HG02763 (cell line): ENCODE results near the gene OR2A14.
"Not testable (repeated sequence)": the region's sequence is repeated elsewhere in the genome, so short reads cannot be mapped to it uniquely, and the experiment has no call there.

Source experiments
- ATAC-seq: cut with Tn5 transposase; IDR thresholded peaks from one replicate; pipeline ENCODE4 v1.9.1; 2021; ENCODE audit warnings: mild to moderate bottlenecking, moderate library complexity; ENCODE audit not compliant: unreplicated experiment

Gene OR2A14

DNA sequence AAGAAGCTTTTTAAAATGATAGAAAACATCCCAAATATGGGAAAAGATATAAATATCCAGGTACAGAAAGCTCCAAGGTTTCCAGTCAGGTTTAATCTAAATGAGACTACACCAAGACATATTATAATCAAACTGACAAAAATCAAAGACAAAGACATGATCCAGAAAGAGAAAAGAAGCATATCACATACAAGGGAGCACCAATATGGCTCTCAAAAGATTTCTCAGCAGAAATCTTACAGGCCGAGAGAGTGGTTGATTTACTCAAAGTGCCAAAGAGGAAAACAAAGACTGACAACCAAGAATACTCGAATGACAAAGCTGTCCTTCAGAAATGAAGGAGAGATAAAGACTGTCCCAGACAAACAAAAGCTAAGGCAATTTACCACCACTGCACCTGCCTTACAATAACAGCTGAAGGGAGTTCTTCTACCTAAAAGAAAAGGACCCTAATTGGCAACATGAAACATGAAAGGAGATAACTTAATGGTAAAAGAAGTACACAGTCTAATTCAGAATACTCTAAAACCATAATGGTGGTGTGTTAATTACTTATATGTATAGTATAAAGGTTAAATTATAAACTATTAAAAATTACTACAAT, 25.4 kb downstream of the OR2A14 start:
- no peak for ATAC-seq

DNA sequence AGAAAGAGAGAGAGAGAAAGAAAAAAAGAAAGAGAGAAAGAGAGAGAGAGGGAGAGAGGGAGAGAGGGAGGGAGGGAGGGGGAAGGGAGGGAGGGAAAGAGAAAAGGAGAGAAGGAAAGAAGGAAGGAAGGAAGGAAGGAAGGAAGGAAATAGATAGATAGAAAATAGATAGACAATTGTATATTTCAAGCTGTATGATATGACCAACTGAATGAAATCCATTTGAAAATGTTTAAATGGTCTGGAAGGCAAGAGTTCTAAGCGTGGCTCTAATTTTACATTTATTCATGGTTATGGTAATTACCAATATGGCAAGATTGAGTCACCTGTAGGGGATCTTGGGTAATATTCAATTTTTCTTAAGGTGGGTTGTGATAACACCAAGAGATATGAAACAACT, 35.9 kb downstream of the OR2A14 start:
- no peak for ATAC-seq

DNA sequence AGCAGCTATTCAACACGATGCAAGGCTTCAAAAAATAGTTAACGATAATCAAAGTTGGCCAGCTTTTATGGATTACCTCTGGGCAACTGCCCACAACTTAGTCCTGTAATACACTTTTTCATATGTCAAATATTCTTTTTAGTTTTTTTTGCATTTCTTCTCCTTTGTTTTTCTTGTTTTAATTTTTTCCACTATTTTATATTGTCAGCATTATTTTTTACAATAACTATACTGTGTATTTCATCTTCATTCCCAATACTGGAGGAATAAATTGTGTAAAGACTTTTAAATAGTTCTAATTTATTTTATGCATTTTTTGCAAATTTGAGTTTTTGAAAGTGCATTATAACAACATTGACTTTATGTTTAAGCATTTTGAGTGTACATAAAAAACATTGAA, 41.8 kb downstream of the OR2A14 start:
- no peak for ATAC-seq

DNA sequence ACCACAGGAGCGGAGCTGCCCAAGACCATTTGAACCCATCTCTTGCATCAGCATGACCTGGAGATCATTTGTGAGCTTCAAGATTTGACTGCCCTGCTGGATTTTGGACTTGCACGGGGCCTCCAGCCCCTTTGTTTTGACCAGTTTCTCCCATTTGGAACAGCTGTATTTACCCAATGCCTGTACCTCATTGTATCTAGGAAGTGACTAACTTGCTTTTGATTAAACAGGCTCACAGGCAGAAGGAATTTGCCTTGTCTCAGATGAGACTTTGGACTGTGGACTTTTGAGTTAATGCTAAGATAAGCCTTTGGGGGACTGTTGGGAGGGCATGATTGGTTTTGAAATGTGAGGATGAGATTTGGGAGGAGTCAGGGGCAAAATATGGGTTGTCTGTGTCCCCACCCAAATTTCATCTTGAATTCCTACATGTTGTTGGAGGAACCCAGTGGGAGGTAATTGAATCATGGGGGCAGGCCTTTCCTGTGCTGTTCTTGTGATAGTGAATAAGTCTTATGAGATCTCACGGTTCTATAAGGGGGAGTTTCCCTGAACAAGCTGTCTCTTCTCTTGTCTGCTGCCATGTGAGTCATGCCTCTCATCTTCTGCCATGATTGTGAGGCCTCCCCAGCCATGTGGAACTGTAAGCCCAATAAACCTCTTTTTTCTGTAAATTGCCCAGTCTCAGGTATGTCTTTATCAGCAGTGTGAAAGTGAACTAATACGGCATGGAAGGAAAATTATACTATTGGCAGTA, 48.8 kb downstream of the OR2A14 start:
- not testable (repeated sequence) for ATAC-seq

DNA sequence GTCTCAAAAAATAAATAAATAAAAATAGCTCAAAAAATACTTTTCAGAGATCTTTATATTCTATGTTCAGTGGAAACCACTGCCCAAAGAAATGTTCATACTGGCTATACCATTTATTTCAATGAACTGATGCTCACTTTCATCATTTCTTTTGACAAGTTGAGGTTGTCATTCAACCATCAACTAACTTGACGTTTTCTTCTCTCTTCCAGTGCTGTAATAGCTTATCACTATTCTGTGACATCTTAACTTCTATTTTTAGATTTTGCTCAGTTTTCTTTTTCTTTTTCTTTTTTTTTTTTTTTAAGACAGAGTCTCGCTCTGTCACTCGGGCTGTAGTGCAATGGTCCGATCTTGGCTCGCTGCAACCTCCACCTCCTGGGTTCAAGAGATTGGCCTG, 51.6 kb downstream of the OR2A14 start:
- no peak for ATAC-seq

DNA sequence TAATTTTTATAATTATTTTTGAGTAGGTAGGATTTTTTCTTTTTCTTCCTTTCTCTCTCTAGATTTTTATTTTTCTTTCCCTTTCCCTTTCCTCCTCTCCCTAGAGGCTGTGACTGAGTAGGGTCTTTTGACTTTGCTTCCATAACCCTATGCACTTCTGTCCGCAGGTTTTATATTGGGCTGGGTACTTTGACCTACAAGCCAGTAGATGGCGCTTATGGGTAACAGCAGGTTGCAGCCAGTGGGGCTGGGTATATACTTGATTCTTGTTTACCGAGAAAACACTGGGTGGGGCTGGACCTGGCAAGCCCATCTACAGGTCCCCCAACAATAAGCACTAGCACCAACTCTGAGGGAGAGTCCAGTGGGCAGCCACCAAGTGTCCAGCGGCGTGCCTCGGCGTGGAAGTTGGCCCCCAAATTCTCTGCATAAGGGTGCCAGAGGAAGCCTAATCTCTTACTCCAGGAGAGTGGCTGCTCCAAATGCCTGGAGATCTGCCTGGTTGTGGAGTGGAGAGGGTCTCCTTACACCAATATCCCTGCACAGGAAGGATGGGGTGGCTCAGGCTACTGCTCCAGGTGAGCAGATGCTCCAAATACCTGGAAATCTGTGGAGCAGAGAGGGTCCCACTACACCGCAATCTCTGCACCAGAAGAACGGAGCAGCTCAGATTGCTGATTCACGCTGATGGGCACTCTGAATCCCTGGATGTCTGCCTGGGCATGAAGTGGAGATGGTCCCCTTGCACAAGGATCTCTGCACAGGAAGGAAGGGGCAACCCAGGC, 55.6 kb downstream of the OR2A14 start:
- peak; percentile 92 for ATAC-seq

DNA sequence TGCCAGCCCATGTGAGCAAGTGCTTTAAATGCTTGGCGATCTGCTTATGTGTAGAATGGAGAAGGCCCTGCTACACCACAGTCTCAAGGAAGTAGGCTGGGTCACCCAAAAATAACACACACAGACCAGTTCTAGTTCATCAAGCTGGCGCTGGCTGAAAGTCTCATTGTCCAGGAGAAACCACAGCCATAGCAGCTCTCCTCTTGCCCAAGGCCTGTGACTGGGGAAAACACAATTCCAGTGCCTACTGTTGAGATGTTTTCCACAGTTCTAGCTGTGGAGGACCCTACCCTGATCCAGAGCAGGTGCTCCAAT, 56.1 kb downstream of the OR2A14 start:
- ATAC-seq: not testable (repeated sequence)
